Hepatocyte (in vitro differentiated cells): ENCODE data around the gene ZPLD1.

ENCODE experiments used
- EZH2 ChIP-seq: fragments of 200-600 bp; sonication (generic); IDR thresholded peaks from 2 replicates; pipeline ENCODE4 v1.6.1; 2016; ENCODE audit warnings: antibody characterized with exemption, mild to moderate bottlenecking, borderline replicate concordance
- EZH2phosphoT487 ChIP-seq: fragments of 200-600 bp; sonication (generic); IDR thresholded peaks from one replicate; pipeline ENCODE4 v1.6.1; 2018; ENCODE audit warnings: antibody characterized with exemption, mild to moderate bottlenecking, low read depth, moderate library complexity; ENCODE audit not compliant: unreplicated experiment, severe bottlenecking
- TF ChIP-seq, protein P1 (sequence below): fragments of 200-600 bp; sonication (generic); IDR thresholded peaks from 2 replicates; pipeline ENCODE4 v1.5.1; 2016; ENCODE audit warnings: antibody characterized with exemption, mild to moderate bottlenecking; ENCODE audit not compliant: poor library complexity

DNA sequence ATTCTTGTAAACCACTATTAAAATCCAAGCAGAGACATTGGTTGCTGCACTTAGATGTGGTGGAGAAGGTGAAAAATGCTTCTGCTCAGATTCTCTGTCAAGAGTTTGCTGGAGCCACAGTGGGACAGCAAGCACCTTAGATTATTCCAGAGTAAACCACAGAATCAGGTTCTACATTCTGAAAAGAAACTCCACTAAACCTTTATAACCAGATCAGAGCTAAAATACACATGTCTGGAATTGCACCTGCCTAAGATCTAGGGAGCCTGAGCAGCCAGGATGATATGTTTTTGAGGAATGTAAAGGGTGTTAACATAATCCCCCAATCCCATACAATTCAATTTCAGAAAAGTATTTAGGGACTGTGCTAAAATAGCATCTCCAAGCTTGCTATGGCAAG lies at the start of gene ZPLD1:
- TF ChIP-seq EZH2 (no peak), EZH2phosphoT487 (no peak)
- TF ChIP-seq, protein P1, sequence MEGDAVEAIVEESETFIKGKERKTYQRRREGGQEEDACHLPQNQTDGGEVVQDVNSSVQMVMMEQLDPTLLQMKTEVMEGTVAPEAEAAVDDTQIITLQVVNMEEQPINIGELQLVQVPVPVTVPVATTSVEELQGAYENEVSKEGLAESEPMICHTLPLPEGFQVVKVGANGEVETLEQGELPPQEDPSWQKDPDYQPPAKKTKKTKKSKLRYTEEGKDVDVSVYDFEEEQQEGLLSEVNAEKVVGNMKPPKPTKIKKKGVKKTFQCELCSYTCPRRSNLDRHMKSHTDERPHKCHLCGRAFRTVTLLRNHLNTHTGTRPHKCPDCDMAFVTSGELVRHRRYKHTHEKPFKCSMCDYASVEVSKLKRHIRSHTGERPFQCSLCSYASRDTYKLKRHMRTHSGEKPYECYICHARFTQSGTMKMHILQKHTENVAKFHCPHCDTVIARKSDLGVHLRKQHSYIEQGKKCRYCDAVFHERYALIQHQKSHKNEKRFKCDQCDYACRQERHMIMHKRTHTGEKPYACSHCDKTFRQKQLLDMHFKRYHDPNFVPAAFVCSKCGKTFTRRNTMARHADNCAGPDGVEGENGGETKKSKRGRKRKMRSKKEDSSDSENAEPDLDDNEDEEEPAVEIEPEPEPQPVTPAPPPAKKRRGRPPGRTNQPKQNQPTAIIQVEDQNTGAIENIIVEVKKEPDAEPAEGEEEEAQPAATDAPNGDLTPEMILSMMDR, result no peak
